WERI-Rb-1 (cell line): Measurements from ENCODE around the gene MSH3.
A peak's percentile ranks its signal among the peaks of the same experiment; 100 is the strongest.

Experiments
- DNase-seq: peaks from one replicate; pipeline ENCODE4 v3.0.0-alpha.2; 2020
- H3K27ac ChIP-seq: fragments of 250-450 bp; sonication (Bioruptor Pico); 2 replicates; pipeline ENCODE4 v1.5.1; 2020; ENCODE audit warnings: mild to moderate bottlenecking, moderate library complexity
- H3K27me3 ChIP-seq: fragments of 250-450 bp; sonication (Bioruptor Pico); 2 replicates; pipeline ENCODE4 v1.5.1; 2021; ENCODE audit warnings: mild to moderate bottlenecking, low read depth, moderate library complexity; ENCODE audit not compliant: insufficient read depth, severe bottlenecking
- H3K36me3 ChIP-seq: fragments of 250-450 bp; sonication (Bioruptor Pico); 2 replicates; pipeline ENCODE4 v1.5.1; 2020; ENCODE audit warnings: mild to moderate bottlenecking, moderate library complexity
- H3K4me3 ChIP-seq: 2 replicates; pipeline ENCODE4 v1.5.1; 2011; ENCODE audit warnings: low read depth, mild to moderate bottlenecking, control low read depth, low read length
- H3K9me3 ChIP-seq: fragments of 250-450 bp; sonication (Bioruptor Pico); 2 replicates; pipeline ENCODE4 v1.5.1; 2021; ENCODE audit warnings: mild to moderate bottlenecking, moderate library complexity; ENCODE audit not compliant: severe bottlenecking
- TF ChIP-seq, protein P1 (sequence below): IDR thresholded peaks from 2 replicates; pipeline ENCODE4 v1.5.1; 2011; ENCODE audit warnings: low read depth, mild to moderate bottlenecking, control low read depth, inconsistent platforms, low read length

Gene MSH3

GRCh38 chr5:80672140-80672736 is 17.8 kb downstream of the MSH3 start:
- peaks cover 39% of the 10 kb centered on the region for H3K36me3 ChIP-seq
- H3K27ac ChIP-seq = no peak overlapping the region
- no peaks in the 10 kb centered on the region for H3K27me3 ChIP-seq
- TF ChIP-seq, protein P1, sequence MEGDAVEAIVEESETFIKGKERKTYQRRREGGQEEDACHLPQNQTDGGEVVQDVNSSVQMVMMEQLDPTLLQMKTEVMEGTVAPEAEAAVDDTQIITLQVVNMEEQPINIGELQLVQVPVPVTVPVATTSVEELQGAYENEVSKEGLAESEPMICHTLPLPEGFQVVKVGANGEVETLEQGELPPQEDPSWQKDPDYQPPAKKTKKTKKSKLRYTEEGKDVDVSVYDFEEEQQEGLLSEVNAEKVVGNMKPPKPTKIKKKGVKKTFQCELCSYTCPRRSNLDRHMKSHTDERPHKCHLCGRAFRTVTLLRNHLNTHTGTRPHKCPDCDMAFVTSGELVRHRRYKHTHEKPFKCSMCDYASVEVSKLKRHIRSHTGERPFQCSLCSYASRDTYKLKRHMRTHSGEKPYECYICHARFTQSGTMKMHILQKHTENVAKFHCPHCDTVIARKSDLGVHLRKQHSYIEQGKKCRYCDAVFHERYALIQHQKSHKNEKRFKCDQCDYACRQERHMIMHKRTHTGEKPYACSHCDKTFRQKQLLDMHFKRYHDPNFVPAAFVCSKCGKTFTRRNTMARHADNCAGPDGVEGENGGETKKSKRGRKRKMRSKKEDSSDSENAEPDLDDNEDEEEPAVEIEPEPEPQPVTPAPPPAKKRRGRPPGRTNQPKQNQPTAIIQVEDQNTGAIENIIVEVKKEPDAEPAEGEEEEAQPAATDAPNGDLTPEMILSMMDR = peak; percentile 67
- H3K9me3 ChIP-seq = no peaks in the 10 kb centered on the region
- no peak overlapping the region for H3K4me3 ChIP-seq
- peak; percentile 71 for DNase-seq

DNA sequence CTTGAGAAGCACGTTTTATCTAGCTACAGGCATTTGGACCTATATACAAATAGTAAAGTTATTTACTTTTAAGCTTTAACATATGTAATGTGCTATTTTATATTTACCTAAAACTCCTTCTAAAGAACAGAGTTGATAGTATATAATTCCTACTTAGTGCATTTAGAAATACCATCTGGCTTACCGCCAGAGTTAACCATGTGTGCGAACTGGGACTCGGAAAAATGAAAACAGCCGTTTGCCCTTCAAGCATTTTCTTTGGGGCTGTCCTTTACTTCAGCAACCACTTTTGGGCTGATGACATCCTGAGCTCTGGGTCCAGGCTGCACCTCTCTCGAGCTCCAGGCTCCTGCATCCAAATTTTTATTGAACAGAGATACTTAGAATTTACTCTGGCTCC is 22.3 kb downstream of the MSH3 start:
- Histone ChIP-seq H3K36me3 (peaks cover 40% of the 10 kb centered on the region), H3K27me3 (no peaks in the 10 kb centered on the region), H3K4me3 (no peak overlapping the region), H3K27ac (no peak overlapping the region), H3K9me3 (no peaks in the 10 kb centered on the region)
- no peak for DNase-seq
- TF ChIP-seq, protein P1 = no peak

GRCh38 chr5:80686757-80687156 is 32.3 kb downstream of the MSH3 start:
- Histone ChIP-seq H3K27ac (no peak overlapping the region), H3K36me3 (no peaks in the 10 kb centered on the region), H3K4me3 (no peak overlapping the region), H3K27me3 (no peaks in the 10 kb centered on the region), H3K9me3 (no peaks in the 10 kb centered on the region)
- TF ChIP-seq, protein P1 = no peak
- DNase-seq = no peak

DNA sequence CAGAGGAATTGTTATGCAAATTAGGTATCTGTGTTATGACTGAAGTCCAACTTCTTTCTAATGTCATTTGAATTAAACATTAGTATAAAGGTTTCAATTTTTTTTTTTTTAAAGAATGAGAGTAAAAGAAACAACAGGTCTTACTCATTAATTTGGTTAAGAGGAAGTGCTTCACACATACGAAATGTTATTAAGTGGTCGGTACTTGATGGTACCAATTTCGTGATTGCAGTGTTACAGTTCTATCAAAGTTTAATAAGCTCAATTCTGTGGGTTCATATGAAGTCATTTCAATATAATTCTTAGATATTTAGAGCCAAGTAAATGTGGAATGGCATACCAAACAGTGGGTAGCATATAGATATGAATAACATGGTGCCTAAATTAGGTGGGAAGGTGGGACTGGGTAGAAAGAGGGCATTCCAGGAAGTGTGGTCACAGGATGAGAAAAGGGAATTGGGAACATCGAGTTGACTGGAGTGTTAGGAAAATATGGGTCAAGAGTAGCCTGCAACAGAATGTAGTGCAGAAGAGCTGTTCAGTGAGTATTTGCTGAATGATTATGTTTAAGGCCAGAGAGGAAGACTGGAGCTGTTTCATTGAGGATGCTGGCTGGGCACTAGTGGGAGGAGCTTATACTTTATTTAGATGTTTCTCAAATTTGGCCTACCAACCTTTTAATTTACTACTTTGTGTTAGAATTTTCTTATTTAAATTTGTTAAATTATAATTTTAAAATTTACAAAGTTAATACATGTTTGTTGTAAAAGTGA is 34.4 kb downstream of the MSH3 start:
- Histone ChIP-seq H3K4me3 (no peak overlapping the region), H3K9me3 (no peaks in the 10 kb centered on the region), H3K36me3 (no peaks in the 10 kb centered on the region), H3K27ac (no peak overlapping the region), H3K27me3 (no peaks in the 10 kb centered on the region)
- no peak for DNase-seq
- TF ChIP-seq, protein P1 = no peak

DNA sequence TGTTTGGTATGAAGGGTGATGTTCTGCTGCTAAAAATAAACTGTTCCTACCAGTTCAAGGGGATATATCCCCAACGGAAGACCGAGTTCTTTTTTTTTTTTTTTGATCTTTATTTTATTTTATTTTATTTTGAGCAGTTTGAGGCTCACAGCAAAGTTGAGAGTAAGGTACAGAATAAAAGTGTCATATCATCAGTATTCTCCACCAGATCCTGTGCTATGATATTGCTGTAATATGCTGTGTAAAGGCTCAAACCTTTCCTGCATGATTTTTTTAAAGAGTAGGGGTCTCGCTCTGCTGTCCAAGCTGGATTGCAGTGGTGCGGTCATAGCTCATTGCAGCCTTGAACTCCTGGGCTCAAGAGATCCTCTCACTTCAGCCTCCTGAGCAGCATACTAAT is 35.2 kb downstream of the MSH3 start:
- DNase-seq = no peak
- TF ChIP-seq, protein P1 = no peak
- no peak overlapping the region for H3K27ac ChIP-seq
- no peaks in the 10 kb centered on the region for H3K36me3 ChIP-seq
- no peaks in the 10 kb centered on the region for H3K27me3 ChIP-seq
- H3K4me3 ChIP-seq = no peak overlapping the region
- H3K9me3 ChIP-seq = no peaks in the 10 kb centered on the region

- Histone ChIP-seq H3K27me3 (no peaks in the 10 kb centered on the region), H3K9me3 (no peaks in the 10 kb centered on the region), H3K36me3 (no peaks in the 10 kb centered on the region), H3K4me3 (no peak overlapping the region), H3K27ac (no peak overlapping the region)
- no peak for DNase-seq
- TF ChIP-seq, protein P1 = no peak
Measured at GRCh38 chr5:80695666-80696065, 41.2 kb downstream of the MSH3 start.
